Caco-2 (cell line): ENCODE data around the gene WDR27. TPM values are rescaled to one million over a fixed set of nuclear protein-coding genes. Genes with fewer than 3 reads are reported as not detected.

Source experiments
- BruUV-seq: library from RNA; stranded (reverse); fragments of 400-500 nt; replicated peaks from 2 replicates; lab custom pipeline; 2021; lab: Mats Ljungman, UMichigan
- CTCF ChIA-PET: fragments of 300-600 bp; sonication (Branson Sonifier 250); formaldehyde crosslinking; loops from one replicate; lab custom pipeline; 2022; ENCODE audit warnings: antibody characterized with exemption; lab: Charles Lee
- POLR2A ChIA-PET: fragments of 300-600 bp; sonication (Branson Sonifier 250); formaldehyde crosslinking; loops from one replicate; lab custom pipeline; 2022; ENCODE audit warnings: antibody characterized with exemption; lab: Charles Lee
- DNase-seq, 2 experiments: peaks; one replicate each; pipeline versions ENCODE4 v3.0.0 to v3.0.0-alpha.2; 2020 to 2022
- H3K27me3 ChIP-seq: replicated peaks from 2 replicates; pipeline ENCODE4 v1.6.0; 2011; ENCODE audit warnings: low read length; ENCODE audit not compliant: control insufficient read depth, insufficient read depth
- H3K36me3 ChIP-seq: 2 replicates; pipeline ENCODE4 v1.5.1; 2011; ENCODE audit warnings: low read length; ENCODE audit not compliant: control insufficient read depth, insufficient read depth
- H3K4me1 ChIP-seq: fragments of 250-450 bp; sonication (Bioruptor Pico); 2 replicates; pipeline ENCODE4 v1.5.1; 2020; ENCODE audit warnings: mild to moderate bottlenecking
- H3K4me3 ChIP-seq: 2 replicates; pipeline ENCODE4 v1.5.1; 2011; ENCODE audit warnings: low read depth, mild to moderate bottlenecking, control low read depth, low read length
- H3K9me3 ChIP-seq: fragments of 250-450 bp; sonication (Bioruptor Pico); 2 replicates; pipeline ENCODE4 v1.5.1; 2020; ENCODE audit warnings: mild to moderate bottlenecking, moderate library complexity
- H3K27ac Mint-ChIP-seq: one replicate; pipeline ENCODE4 v1.8.0; 2022; ENCODE audit warnings: mixed read lengths; ENCODE audit not compliant: unreplicated experiment
- H3K27me3 Mint-ChIP-seq: one replicate; pipeline ENCODE4 v1.8.0; 2022; ENCODE audit warnings: mixed read lengths; ENCODE audit not compliant: insufficient read depth, unreplicated experiment
- H3K36me3 Mint-ChIP-seq: one replicate; pipeline ENCODE4 v1.8.0; 2022; ENCODE audit warnings: mild to moderate bottlenecking, mixed read lengths; ENCODE audit not compliant: insufficient read depth, unreplicated experiment
- H3K4me1 Mint-ChIP-seq: one replicate; pipeline ENCODE4 v1.8.0; 2022; ENCODE audit warnings: low read depth, mixed read lengths; ENCODE audit not compliant: unreplicated experiment
- H3K4me3 Mint-ChIP-seq: one replicate; pipeline ENCODE4 v1.8.0; 2022; ENCODE audit warnings: mild to moderate bottlenecking, moderate library complexity, mixed read lengths; ENCODE audit not compliant: unreplicated experiment
- H3K9me3 Mint-ChIP-seq: one replicate; pipeline ENCODE4 v1.8.0; 2022; ENCODE audit warnings: mixed read lengths; ENCODE audit not compliant: unreplicated experiment
- intact Hi-C: fragments of 100-400 bp; cut with micrococcal nuclease; formaldehyde crosslinking; loops from one replicate; pipeline ENCODE4 v1.10.0; 2022; ENCODE audit not compliant: unreplicated experiment
- total RNA-seq: library from RNA; stranded (reverse); gene quantifications from 2 replicates; pipeline ENCODE4 v1.2.3, GENCODE V29; 2022
- TF ChIP-seq, protein P1 (sequence below), 2 experiments: fragments of 200-600 bp in 1 of 2; IDR thresholded peaks; 1 replicate in 1 of 2; 2 replicates in 1 of 2; pipeline versions ENCODE4 v1.5.1 to v1.8.0; 2011 to 2022; ENCODE audit warnings: antibody characterized with exemption in 1 of 2, control low read depth in 1 of 2, inconsistent platforms in 1 of 2, low read depth in 1 of 2, low read length in 1 of 2, mild to moderate bottlenecking in 1 of 2, moderate library complexity in 1 of 2; ENCODE audit not compliant: insufficient read depth in 1 of 2, severe bottlenecking in 1 of 2, unreplicated experiment in 1 of 2

WDR27 gene
- total RNA-seq, 1 experiment from 2014 or later, result 62.9 TPM

DNA sequence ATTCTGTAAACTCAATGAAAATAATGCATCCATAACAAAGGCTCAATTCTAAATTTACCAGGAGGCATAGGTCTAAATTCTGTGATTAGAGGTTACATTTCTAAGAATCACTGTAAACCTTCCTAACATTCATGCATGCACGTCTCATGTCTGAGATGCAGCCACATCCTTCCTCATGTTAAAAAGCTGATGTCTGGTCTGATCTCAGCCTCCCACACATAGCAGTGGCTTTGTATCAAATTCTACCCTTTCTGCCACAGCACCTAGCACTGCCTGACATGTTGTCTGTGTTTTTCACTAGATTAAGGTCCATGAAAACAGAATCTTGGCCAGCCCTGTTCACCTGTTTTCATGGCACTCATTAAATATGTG lies 171.1 kb downstream of the WDR27 start:
- H3K27me3 ChIP-seq, result no peaks in the 10 kb centered on the region
- no peaks in the 10 kb centered on the region for H3K36me3 Mint-ChIP-seq
- H3K27me3 Mint-ChIP-seq, result no peaks in the 10 kb centered on the region
- no peaks in the 10 kb centered on the region; the same call in 1 of the 2 replicates for H3K9me3 ChIP-seq
- BruUV-seq, result no TSS peak
- DNase-seq, result no peak
- no peaks in the 10 kb centered on the region for H3K4me1 ChIP-seq
- H3K9me3 Mint-ChIP-seq, result peaks cover 10% of the 10 kb centered on the region
- H3K4me1 Mint-ChIP-seq, result no peaks in the 10 kb centered on the region
- ChIA-PET CTCF (no interaction called here), POLR2A (no interaction called here)
- no peak overlapping the region for H3K27ac Mint-ChIP-seq
- no peak overlapping the region for H3K4me3 ChIP-seq
- TF ChIP-seq, protein P1, sequence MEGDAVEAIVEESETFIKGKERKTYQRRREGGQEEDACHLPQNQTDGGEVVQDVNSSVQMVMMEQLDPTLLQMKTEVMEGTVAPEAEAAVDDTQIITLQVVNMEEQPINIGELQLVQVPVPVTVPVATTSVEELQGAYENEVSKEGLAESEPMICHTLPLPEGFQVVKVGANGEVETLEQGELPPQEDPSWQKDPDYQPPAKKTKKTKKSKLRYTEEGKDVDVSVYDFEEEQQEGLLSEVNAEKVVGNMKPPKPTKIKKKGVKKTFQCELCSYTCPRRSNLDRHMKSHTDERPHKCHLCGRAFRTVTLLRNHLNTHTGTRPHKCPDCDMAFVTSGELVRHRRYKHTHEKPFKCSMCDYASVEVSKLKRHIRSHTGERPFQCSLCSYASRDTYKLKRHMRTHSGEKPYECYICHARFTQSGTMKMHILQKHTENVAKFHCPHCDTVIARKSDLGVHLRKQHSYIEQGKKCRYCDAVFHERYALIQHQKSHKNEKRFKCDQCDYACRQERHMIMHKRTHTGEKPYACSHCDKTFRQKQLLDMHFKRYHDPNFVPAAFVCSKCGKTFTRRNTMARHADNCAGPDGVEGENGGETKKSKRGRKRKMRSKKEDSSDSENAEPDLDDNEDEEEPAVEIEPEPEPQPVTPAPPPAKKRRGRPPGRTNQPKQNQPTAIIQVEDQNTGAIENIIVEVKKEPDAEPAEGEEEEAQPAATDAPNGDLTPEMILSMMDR (IDR thresholded peaks at IDR 0.05; ENCODE audit: insufficient read depth in 1 of 2, low read depth in 1 of 2, low read length in 1 of 2, severe bottlenecking in 1 of 2, unreplicated experiment in 1 of 2), result no peak
- no peak overlapping the region for H3K4me3 Mint-ChIP-seq
- H3K36me3 ChIP-seq, result no peaks in the 10 kb centered on the region
- intact Hi-C loops, result no loop called here

DNA sequence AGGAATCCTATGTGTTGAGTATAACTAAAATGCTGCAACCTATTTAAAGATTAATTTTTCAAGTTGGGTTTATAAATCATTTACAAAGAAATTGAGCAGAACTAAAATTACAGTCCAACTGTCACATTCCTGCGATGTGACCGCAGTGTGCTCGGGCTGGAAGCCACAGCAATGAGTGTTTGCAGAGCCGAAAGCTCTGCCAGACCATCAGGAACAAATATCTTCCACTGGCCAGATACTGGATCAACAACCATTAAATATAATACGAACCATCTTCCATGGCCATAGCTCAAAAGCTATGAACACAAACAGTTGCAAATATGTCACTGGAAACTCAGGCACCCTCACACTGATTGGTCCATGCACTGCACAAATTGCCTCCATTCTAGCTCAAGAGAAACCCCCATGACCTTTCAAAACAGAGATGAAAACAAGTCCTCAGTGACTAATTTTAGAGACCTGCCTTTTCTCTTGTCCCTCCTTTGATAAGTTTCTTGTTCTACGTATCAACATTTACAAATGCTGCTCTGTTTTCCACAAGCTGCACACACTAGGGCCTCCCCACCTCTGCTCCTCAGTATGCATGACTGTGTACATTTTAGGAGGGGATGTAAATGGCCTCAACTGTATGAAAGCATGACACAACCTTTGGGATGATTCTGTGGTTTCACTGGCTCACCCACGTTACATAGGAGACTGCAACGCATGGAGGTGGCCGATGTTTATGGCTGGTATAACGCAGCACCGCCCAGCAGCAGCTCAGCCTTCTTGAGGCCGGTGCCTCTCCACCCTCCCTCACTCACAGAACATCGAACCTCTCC lies 171.7 kb downstream of the WDR27 start:
- intact Hi-C loops, result no loop called here
- H3K4me3 ChIP-seq, result no peak overlapping the region
- no peaks in the 10 kb centered on the region for H3K27me3 ChIP-seq
- no peak overlapping the region for H3K27ac Mint-ChIP-seq
- no peaks in the 10 kb centered on the region for H3K36me3 Mint-ChIP-seq
- DNase-seq, result no peak
- H3K4me3 Mint-ChIP-seq, result no peak overlapping the region
- H3K27me3 Mint-ChIP-seq, result no peaks in the 10 kb centered on the region
- CTCF ChIA-PET, result no interaction called here
- POLR2A ChIA-PET, result no interaction called here
- no TSS peak for BruUV-seq
- H3K4me1 Mint-ChIP-seq, result no peaks in the 10 kb centered on the region
- no peaks in the 10 kb centered on the region for H3K4me1 ChIP-seq
- peaks cover 10% of the 10 kb centered on the region for H3K9me3 Mint-ChIP-seq
- TF ChIP-seq, protein P1 (IDR thresholded peaks at IDR 0.05; ENCODE audit: insufficient read depth in 1 of 2, low read depth in 1 of 2, low read length in 1 of 2, severe bottlenecking in 1 of 2, unreplicated experiment in 1 of 2), result no peak
- no peaks in the 10 kb centered on the region for H3K36me3 ChIP-seq
- no peaks in the 10 kb centered on the region; the same call in 1 of the 2 replicates for H3K9me3 ChIP-seq

DNA sequence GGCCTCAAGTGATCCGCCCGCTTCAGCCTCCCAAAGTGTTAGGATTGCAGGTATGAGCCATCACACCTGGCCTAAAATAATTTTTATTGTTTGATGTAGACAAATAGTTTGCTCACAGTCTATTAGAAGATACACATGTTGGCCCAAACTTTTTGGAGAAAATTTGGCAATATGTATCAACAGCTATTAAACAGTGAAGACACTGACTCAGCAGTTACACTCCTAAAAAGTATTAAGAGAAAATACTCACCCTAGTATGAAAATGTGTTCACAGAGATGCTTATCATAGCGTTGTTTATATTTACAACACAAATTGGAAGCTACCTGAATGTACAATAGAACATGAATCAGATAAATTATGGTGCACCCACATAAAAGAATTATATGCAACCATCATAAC lies 173.1 kb downstream of the WDR27 start:
- no peak overlapping the region for H3K4me3 ChIP-seq
- no peak for DNase-seq
- Mint-ChIP-seq H3K4me1 (no peaks in the 10 kb centered on the region), H3K36me3 (no peaks in the 10 kb centered on the region), H3K4me3 (no peak overlapping the region), H3K27me3 (no peaks in the 10 kb centered on the region), H3K27ac (no peak overlapping the region), H3K9me3 (peaks cover 10% of the 10 kb centered on the region)
- intact Hi-C loops, result no loop called here
- no TSS peak for BruUV-seq
- no peaks in the 10 kb centered on the region for H3K36me3 ChIP-seq
- no peaks in the 10 kb centered on the region for H3K27me3 ChIP-seq
- H3K9me3 ChIP-seq, result no peaks in the 10 kb centered on the region
- no peaks in the 10 kb centered on the region for H3K4me1 ChIP-seq
- ChIA-PET CTCF (no interaction called here), POLR2A (interaction anchor here (0.8 kb wide), 1 partner anchor 57 kb away, joined by 3 read pairs; no protein-coding TSS in a partner anchor)
- TF ChIP-seq, protein P1 (IDR thresholded peaks at IDR 0.05; ENCODE audit: insufficient read depth in 1 of 2, low read depth in 1 of 2, low read length in 1 of 2, severe bottlenecking in 1 of 2, unreplicated experiment in 1 of 2), result no peak
